GF-D8 (cell line): ENCODE data around the gene CNN3.
A peak's percentile ranks its signal among the peaks of the same experiment; 100 is the strongest.
"Not testable (repeated sequence)": the region's sequence is repeated elsewhere in the genome, so short reads cannot be mapped to it uniquely, and the experiment has no call there.

Source experiments
- DNase-seq: peaks from one replicate; lab custom pipeline; 2025; lab: John Stamatoyannopoulos, UW

Gene CNN3

GRCh38 chr1:94949681-94950661 lies 23.1 kb upstream of the CNN3 start:
- DNase-seq = peak; percentile 21

GRCh38 chr1:94947437-94947836 lies 20.5 kb upstream of the CNN3 start:
- no peak for DNase-seq

GRCh38 chr1:94946886-94947285 lies 20.0 kb upstream of the CNN3 start:
- DNase-seq = no peak

GRCh38 chr1:94942171-94943128 lies 15.5 kb upstream of the CNN3 start:
- DNase-seq = no peak

- not testable (repeated sequence) for DNase-seq
Measured at GRCh38 chr1:94941480-94941879, 14.6 kb upstream of the CNN3 start.

- no peak for DNase-seq
Measured at GRCh38 chr1:94940738-94941137, 13.8 kb upstream of the CNN3 start.

- no peak for DNase-seq
Measured at GRCh38 chr1:94937820-94938219, 10.9 kb upstream of the CNN3 start.

GRCh38 chr1:94936861-94937620 lies 10.1 kb upstream of the CNN3 start:
- DNase-seq = no peak

GRCh38 chr1:94935476-94935875 lies 8.6 kb upstream of the CNN3 start:
- DNase-seq = no peak

- no peak for DNase-seq
Measured at GRCh38 chr1:94935034-94935433, 8.1 kb upstream of the CNN3 start.

- DNase-seq = no peak
Measured at GRCh38 chr1:94934551-94934950, 7.6 kb upstream of the CNN3 start.

- DNase-seq = no peak
Measured at GRCh38 chr1:94931254-94931841, 4.4 kb upstream of the CNN3 start.

GRCh38 chr1:94929351-94930217 lies 2.7 kb upstream of the CNN3 start:
- no peak for DNase-seq

GRCh38 chr1:94928293-94928939 lies 1.5 kb upstream of the CNN3 start:
- no peak for DNase-seq

GRCh38 chr1:94927405-94928175 lies 680 bp upstream of the CNN3 start:
- DNase-seq = no peak

- no peak for DNase-seq
Measured at GRCh38 chr1:94926126-94926914, 590 bp downstream of the CNN3 start.

GRCh38 chr1:94925561-94926125 lies 1.3 kb downstream of the CNN3 start:
- DNase-seq = no peak

GRCh38 chr1:94925004-94925403 lies 1.9 kb downstream of the CNN3 start:
- DNase-seq = no peak
